Activated CD4-positive, alpha-beta T cell treated with anti-CD3 and anti-CD28 coated beads, Interleukin-2, amount 50 U/mL, for 16 hours (primary cell): ENCODE measurements around the gene PRDM10.

Experiments
- DNase-seq: peaks from one replicate; pipeline ENCODE4 v3.0.0-alpha.2; 2020

PRDM10 gene

GRCh38 chr11:129939510-129939909 lies 63.1 kb downstream of the PRDM10 start:
- no peak for DNase-seq

- DNase-seq = no peak
Measured at GRCh38 chr11:129938764-129939163, 63.9 kb downstream of the PRDM10 start.

GRCh38 chr11:129937592-129938238 lies 64.9 kb downstream of the PRDM10 start:
- DNase-seq = no peak

- DNase-seq = no peak
Measured at GRCh38 chr11:129935723-129936122, 66.9 kb downstream of the PRDM10 start.

GRCh38 chr11:129933891-129934290 lies 68.7 kb downstream of the PRDM10 start:
- no peak for DNase-seq

GRCh38 chr11:129933262-129933661 lies 69.4 kb downstream of the PRDM10 start:
- DNase-seq = no peak

- DNase-seq = no peak
Measured at GRCh38 chr11:129932381-129933067, 70.1 kb downstream of the PRDM10 start.

GRCh38 chr11:129930743-129931142 lies 71.9 kb downstream of the PRDM10 start:
- DNase-seq = no peak

GRCh38 chr11:129930296-129930695 lies 72.3 kb downstream of the PRDM10 start:
- DNase-seq = no peak

GRCh38 chr11:129929721-129930120 lies 72.9 kb downstream of the PRDM10 start:
- no peak for DNase-seq

GRCh38 chr11:129928923-129929692 lies 73.5 kb downstream of the PRDM10 start:
- DNase-seq = no peak

GRCh38 chr11:129922674-129923073 lies 80.0 kb downstream of the PRDM10 start:
- no peak for DNase-seq

GRCh38 chr11:129918361-129918760 lies 84.3 kb downstream of the PRDM10 start:
- no peak for DNase-seq

- no peak for DNase-seq
Measured at GRCh38 chr11:129917231-129917630, 85.4 kb downstream of the PRDM10 start.

- no peak for DNase-seq
Measured at GRCh38 chr11:129911298-129911697, 91.3 kb downstream of the PRDM10 start.

- no peak for DNase-seq
Measured at GRCh38 chr11:129910360-129910759, 92.3 kb downstream of the PRDM10 start.

- DNase-seq = no peak
Measured at GRCh38 chr11:129905402-129905801, 97.2 kb downstream of the PRDM10 start.

GRCh38 chr11:129896062-129896461 lies 106.6 kb downstream of the PRDM10 start:
- DNase-seq = no peak

- peak; percentile 88 for DNase-seq
Measured at GRCh38 chr11:129895126-129896041, 107.3 kb downstream of the PRDM10 start, which contains the start of gene NFRKB. TSS of gene NFRKB (minus strand) at chr11:129895578. CDS start at chr11:129892849, 2,729 bp downstream.

GRCh38 chr11:129894278-129895125 lies 108.1 kb downstream of the PRDM10 start:
- DNase-seq = peak; percentile 18

GRCh38 chr11:129888451-129888850 lies 114.2 kb downstream of the PRDM10 start:
- peak; percentile 50 for DNase-seq

- no peak for DNase-seq
Measured at GRCh38 chr11:129885381-129885780, 117.3 kb downstream of the PRDM10 start.
